Kidney glomerular epithelial cell (primary cell): Measurements from ENCODE around the gene TRIL.
A peak's percentile ranks its signal among the peaks of the same experiment; 100 is the strongest.

Experiments
- DNase-seq: peaks from one replicate; lab custom pipeline; 2025; lab: John Stamatoyannopoulos, UW

TRIL gene, protein sequence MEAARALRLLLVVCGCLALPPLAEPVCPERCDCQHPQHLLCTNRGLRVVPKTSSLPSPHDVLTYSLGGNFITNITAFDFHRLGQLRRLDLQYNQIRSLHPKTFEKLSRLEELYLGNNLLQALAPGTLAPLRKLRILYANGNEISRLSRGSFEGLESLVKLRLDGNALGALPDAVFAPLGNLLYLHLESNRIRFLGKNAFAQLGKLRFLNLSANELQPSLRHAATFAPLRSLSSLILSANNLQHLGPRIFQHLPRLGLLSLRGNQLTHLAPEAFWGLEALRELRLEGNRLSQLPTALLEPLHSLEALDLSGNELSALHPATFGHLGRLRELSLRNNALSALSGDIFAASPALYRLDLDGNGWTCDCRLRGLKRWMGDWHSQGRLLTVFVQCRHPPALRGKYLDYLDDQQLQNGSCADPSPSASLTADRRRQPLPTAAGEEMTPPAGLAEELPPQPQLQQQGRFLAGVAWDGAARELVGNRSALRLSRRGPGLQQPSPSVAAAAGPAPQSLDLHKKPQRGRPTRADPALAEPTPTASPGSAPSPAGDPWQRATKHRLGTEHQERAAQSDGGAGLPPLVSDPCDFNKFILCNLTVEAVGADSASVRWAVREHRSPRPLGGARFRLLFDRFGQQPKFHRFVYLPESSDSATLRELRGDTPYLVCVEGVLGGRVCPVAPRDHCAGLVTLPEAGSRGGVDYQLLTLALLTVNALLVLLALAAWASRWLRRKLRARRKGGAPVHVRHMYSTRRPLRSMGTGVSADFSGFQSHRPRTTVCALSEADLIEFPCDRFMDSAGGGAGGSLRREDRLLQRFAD

DNA sequence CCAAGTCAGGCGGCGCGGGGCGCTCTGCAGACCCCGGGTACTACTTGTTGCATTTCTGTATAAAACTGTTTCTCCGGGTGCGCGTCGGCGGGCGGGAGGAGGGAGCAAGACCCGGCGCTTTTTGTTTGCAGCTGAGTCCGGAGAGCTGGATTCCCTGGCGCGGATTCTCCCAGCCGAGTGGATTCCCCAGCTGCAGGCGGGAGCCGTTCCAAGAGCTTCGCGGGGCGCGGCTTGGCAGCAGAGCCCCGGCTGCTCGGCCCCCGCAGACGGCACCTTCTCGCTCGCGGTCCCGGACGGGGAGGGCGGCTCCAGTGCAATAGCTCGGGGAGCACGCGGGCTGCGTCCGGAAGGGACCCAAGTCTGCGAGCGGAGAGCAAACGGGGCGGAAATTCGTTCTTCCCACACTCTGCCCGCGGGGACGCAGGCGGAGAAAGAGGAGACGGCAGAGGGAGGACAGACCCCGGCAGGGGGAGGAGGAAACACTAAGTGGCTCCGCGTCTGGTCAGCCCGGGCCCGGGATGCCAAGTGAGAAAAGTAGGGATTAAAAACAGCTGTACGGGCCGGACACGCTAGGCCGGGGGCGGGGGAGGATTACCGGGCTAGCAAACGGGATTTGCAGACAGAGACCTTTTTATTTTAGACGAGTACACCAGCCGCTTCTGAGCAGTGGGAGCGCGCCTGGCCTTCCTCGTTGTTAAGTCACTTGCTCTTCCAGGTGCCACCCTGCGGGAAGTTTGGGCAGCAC, at the start of gene TRIL:
Gene TRIL (minus strand): TSS at position 96 of the 745 bp plus-strand sequence. CDS start 284 bp downstream, outside the sequence.
- no peak for DNase-seq

DNA sequence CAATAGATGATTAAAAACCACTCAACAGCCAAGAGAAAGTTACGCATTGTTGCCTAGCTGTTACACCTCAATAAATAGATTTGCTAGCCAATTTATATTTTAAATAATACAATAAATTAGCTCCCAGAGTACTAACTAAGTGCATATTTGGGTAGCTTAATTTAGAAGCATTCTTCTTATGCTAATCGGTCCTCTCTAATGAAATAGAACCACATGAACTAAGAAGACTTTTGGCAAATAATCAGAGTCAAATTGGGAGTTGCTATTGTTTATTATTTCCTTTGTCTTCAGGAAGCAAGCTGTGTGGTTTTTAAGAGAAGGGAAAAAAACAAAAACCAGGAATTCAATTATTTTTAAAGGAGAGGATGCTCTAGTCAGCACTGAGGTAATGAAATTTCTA, 49.0 kb upstream of the TRIL start:
- DNase-seq = no peak

DNA sequence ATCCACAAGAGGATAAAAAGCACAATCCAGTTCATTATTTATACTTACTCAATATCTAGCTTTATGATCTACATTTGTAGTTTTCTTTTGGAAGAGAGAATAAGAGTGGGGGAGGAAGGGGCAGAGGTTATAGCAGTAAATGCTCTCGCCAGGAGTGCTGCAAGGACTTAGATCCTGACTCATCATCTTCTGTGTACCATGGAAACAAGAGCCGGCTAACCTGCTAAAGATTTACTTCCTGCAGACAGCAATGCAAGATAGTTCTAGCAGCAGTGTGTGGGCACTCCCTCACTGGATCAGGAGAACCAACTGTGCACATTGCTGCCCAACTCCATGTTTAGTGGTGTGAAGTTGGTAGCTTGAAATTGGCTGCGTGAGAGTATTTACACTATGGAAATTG, 47.7 kb upstream of the TRIL start:
- no peak for DNase-seq

DNA sequence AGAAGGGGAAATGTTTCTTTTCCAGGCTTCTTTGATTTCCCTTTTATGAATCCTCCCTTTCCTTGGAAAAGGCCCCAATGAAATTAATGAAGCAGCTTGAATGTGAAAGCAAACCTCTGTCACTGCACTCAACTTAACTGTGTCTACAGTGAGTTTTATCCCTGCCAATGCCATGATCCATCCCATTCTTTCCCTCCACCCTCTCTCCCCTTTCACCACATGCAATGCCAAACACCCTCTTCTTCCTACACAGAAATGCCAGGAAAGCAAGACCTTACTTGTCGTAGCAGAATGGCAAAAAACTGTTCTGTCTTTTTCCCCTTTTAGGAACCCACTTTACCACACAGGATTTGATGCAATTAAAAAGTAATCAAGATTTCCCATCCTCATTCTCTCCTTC, 47.3 kb upstream of the TRIL start:
- no peak for DNase-seq

DNA sequence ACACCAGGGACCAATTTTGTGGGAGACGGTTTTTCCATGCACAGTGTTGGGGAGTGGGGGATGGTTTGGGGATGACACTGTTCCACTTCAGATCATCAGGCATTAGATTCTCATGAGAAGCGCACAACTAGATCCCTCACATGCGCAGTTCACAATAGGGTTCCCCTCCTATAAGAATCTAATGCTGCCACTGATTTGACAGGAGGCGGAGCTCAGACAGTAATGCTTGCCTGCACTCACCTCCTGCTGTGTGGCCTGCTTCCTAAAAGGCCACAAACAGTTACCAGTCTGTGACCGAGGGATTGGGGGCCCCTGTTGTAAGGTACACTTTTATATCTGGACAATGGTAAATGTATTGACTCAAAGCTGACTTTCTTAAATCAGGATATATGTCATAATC, 45.6 kb upstream of the TRIL start:
- no peak for DNase-seq

DNA sequence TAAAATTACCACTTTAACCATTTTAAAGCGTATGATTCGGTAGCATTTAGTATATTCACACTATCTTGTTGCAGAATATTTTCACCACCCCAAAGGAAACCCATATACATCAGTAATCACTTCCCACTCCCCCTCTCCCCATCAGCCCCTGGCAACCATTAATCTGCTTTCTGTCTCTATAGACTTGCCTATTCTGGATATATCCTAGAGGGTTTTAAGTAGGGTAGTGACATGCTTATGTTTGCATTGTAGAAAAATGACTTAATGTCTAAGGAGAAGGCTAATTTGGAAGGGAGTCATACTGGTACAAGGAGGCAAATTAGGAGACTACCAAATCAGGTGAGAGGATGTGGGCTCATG, 42.6 kb upstream of the TRIL start:
- DNase-seq = no peak

DNA sequence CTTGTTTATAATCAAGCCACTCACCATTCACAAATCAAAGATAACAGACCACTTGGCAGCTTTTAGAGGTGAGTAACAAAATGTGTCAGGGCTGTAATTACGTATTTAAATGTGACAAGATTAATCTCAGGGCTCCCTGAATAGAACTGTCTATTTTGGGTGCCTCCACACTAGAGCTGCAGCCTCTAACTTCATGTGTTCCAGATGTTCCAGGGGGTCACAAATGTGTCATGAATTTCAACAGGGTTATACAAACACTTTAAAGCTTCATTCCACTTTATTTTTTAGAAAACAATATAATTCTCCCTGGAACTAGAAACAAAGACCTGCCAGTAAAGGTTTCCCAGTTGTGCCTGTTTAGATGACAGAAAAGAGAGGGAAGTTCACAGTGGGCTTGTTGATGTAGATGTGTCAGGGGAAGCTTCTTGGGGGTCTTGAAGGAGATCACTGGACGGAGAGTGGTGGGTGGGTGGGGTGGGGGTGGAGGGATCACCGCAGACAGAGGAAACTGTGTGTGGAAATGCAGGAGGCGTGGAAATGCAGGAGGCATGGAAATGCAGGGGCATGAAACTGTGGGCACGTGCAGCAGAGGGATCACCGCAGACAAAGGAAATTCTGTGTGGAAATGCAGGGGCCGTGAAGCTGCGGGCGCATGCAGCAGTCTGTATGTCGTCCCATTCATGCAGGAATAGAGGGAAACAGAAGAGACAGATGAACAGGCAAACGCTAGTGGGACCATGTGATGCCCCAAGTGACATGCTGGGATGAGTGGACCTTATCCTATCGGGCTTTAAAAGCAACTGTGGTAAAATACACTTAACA, 42.0 kb upstream of the TRIL start:
- no peak for DNase-seq

DNA sequence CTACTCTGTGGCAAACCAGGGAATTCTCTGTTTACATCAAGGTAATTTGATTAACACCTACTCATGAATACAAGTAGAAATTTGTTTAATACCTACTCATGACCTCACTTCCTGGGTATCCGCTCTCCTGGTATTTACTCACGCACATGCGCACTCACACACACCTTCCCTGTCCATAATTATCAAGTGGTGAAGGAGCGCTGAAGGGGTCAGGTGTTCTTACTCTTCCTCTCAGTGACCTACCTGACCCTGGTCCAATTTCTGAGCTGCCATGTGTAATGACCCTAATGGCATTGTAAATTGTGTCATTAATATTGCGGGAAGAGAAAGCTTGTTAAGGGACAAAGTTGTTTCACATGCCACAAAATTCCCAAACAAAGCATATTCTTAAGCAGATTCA, 41.3 kb upstream of the TRIL start:
- no peak for DNase-seq

DNA sequence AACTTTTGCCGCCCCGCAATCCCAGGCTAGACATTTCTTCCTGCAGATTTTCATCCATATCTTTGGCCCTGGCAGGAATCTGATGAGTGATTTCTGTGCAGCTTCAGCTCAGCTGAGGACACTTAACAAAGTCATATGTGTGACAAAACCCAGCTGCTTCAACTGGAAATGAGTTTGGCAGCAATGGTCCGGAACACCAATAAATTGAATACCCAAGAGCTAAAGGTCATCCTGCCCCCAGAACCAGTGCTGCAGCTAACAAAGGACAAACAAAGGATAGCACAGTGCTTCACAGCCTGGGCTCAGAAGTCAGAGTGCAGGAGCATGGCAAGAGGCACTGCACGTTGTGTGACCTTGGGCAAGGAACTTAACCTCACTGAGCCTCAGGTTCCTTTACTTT, 40.0 kb upstream of the TRIL start:
- no peak for DNase-seq

DNA sequence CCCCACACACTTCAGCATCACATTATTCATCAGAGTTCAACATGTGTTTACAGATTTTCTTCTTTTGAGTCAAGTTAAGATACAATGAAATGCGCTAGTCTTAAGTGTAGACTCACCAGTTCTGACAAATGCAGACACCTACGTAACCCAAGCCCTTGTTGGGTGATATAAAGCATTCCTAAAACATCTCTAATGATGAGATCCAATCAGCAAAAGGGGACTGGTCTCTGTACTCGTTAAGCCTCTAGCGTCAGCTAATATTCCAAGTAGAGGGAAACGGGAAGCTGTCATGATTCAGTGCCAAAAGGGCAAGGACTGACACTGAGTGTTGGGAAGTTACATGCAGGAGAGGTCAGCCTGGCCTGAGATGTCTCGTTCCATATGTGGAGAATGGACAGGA, 38.7 kb upstream of the TRIL start:
- no peak for DNase-seq

DNA sequence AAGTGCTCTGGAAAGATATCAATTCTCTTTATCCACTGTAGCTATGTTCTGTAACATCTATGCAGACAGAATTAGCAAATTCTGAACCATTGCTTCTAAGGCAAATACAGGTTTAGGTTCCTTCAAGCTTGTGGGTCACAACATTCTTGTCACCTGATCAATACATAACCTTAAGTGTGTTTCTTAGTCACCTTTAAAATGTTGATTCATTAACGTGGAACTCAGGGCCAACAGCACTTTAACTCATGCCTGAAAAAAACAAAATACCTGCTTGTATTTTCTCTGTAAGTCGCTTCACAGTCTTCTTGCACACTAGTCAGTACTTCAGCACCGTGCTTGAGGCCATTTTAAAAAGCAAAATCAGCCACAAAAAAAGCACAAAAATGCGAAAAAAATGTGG, 35.2 kb upstream of the TRIL start:
- DNase-seq = no peak

DNA sequence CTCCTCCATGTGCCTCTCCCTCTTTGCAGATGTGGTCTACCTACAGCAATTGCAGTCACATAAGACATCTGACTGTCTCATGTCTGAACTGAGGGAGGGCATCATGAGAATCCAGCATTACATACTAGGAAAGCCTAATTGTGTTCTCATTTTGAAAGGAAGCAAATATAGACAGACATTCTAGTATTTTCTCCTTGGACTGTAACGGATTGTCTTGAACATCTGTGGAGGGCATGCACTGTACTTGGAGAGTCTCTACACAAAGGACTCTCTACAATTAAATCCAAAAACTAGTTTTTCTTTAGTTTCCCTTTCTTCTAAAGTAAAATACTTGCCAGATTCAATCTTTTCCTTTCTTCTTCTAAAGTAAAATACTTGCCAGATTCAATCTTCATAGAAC, 34.7 kb upstream of the TRIL start:
- DNase-seq = no peak

DNA sequence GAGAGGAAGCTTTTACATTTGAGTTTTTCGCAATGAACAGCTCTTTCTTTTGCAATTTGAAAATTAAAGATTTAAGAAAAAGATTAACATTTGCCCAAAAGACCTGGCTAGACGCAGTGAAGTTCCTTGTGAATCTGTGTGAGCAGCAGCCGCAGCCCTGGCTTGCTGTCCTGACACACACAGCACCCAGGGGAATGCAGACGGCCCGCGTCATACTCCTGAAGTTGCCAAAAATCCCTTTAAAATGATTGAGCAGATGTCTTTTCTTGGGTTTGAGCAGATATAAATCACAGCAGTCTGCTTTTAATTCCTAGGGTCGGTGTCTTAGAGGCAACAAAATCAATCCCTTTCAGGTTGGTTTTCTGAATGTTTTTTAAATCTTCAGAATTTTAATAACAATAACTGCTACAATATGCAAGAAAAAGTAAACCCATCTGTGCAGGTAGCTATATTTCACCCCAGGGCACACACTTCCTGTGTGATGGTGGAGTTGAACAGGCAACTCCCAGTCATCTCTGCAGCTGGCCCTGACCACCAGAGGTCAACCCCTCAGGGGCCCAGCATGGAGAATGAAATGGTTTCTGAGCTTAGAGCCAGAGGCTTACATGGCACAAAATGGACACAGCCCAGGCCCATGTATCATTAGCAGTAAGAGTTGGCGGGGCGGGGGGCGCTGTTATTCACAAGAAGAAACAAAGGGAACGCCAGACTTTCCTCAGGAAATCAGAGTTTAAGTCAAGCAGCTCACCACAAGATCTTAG, 32.2 kb upstream of the TRIL start:
- DNase-seq = no peak

DNA sequence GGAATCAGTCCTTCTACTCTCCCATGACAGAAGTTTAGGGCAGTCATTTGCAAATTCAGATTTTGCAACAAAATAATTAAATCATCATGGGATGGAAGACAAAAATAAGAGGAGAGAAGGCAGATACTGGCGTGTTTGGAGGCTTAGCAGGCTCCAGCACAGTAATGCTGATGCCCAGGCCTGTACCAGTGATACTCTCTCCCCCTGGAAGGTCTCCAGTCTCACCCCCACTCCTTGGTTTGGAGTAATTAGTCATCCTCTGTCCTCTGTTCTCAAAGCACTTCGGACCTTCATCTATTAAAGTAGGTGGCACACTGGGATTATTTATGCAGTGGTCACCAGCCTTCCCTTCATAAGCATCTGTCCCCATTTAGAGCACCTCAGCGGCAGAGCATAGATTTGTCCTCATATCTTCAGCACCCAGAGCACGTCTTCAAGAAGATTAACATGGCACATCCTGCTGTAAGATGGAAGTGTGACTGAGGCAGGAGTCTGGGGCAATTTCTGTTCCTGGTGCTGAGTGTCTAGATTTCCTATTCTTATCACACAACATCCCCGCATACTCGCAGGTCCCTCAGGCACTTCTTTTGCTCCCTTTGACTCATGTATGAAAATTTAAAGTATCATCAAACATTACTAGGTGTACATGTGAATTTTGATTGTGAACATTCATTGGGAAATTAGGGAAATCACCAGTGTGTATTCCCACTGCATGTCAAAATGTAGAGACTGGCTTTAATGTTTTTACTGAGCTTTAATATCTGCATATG, 31.3 kb upstream of the TRIL start:
- no peak for DNase-seq

DNA sequence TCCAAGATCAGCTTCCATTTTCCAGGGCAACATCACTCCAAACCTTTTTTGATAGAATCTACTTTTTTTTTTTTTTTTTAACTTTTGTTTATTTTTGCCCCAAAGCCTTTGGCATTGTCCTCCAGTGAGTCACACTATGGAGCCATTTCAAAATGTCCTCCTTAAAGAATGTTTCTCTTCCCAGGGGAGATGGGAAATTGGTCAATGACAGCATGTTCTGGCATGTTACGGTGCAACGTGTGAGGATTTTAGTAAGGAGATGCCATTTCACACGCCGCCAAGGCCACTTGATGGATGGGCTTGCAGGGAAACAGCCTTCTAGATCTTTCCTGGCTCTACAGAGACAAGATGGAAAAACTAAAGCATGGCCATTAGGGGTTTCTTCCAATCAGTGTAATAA, 30.7 kb upstream of the TRIL start:
- no peak for DNase-seq

DNA sequence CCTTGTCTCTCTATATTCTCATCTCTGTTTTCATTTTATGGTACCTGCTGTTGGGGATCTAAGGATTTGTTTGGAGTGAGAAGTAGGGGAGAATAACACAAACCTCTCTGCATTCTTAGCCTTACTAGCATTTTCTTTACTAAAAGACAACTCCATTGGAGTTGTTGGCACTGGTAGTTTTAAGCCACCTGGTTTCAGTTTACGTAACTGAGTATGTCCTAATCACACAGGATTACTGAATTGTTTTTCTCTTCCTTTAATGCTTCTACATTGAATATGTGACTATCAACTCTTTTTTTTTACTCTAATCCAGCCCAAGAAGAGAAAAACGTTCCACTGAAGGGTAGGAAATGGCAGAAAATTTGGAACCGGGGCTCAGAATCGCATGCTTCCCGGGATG, 30.0 kb upstream of the TRIL start:
- DNase-seq = no peak

DNA sequence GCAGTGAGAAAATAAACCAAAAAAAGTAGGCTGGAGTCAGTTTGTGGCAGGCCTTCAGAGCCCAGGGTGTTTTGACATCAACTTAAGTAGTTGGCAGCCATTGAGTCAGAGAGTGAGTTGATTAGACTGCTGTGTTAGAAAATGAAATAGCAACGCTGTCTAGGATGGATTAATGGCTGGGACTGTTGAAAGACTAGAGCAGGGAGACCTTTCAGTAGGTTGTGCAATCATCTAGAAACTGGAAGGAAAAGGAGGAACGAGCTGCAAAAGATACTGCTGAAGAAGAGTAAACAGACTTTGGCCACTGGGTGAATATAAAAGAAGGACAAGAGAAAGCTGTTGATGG, 28.6 kb upstream of the TRIL start:
- no peak for DNase-seq

DNA sequence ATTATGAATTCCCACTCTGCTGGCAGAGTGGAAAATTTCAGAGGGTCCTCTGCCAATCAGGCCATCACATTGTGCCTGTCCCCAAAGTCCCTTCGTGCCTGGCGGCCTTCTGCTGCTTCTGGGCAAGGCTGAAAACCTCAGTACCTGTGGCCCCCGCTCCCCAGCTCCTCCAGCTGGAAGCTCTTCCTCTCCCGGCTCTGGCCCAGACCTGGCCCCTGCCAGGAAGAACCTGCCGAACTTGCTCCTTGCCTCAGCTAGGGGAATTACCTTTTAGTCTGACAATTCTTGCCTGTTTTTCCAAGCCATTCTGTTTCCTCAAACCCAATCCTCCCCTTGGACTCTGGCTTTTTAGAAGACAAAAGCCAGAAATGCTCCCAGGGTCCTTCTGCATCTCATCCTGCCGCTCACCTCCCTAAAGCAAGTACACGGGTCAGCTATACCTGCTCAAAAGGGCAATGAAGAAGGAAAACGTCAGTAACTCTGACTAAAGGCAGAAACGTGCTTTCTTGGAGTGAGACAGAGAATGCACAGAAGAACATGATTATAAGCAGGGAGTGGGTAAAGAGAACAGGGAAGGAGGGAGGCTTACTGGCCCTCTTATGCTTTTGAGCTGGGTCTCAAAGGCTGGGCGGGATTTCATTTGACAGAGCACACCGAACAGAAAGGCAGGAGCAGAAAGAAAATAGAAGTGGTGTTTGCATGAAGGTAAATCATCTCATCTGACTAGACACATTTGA, 28.1 kb upstream of the TRIL start:
- DNase-seq = no peak

DNA sequence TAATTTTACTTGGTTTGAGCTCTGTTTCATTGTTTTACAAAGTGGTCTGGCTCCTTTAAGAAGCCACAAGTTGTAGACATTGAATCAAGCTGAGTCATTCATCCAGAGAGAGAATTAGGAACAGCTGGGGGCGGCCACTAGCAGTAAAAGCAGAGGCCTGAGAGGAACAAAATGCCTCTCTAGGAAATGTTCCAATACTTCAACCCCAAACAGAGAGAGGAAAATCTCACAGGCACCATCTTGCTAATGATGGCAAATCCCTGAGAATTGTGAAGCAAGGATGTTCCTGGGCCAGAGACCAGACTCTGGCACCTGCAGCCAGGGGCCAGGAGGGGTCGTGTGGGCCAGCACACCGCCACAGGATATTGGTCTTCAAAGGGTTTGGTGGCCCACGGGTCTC, 26.5 kb upstream of the TRIL start:
- DNase-seq = peak; percentile 52

DNA sequence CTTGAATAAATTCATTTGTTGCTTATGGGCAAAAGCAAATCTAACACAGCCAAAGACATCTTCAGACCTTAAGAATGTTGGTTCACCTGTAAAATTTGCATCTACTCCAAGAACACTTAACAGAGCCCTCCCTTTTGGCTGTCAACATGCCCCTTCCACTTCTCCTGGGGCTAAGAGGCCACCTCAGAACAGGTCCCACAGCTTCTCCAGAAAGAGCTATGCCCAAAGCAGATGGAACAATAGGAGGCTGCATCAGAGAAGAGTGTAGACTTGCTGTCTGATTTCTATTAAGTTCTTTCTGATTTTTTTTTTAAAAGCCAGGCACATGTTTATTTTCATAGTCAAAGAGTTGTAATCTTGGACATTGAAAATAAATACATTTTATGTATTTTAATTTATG, 26.1 kb upstream of the TRIL start:
- no peak for DNase-seq
